GM12878 (cell line): ENCODE results near the gene PPP1R10. TPM values are rescaled to one million over a fixed set of nuclear protein-coding genes. Genes with fewer than 3 reads are reported as not detected.

Experiments used
- ATAC-seq: fragments of 200-7000 bp; cut with Tn5 transposase; 3 replicates; pipeline ENCODE4 v1.9.1; 2020; ENCODE audit warnings: mild to moderate bottlenecking, moderate library complexity
- BruUV-seq: library from RNA; stranded (reverse); fragments of 400-500 nt; replicated peaks from 2 replicates; lab custom pipeline; 2021; lab: Mats Ljungman, UMichigan
- CTCF ChIA-PET: fragments of 300-600 bp; sonication (Branson Sonifier 250); formaldehyde crosslinking; extraction: SDS; loops from one replicate; lab custom pipeline; 2021; ENCODE audit warnings: inconsistent platforms; lab: Yijun Ruan, JAX
- POLR2A ChIA-PET: fragments of 350-600 bp; formaldehyde crosslinking; extraction: SDS; loops from one replicate; lab custom pipeline; 2021; ENCODE audit warnings: inconsistent platforms; lab: Charles Lee
- RAD21 ChIA-PET: fragments of 300-600 bp; sonication (Branson Sonifier 250); formaldehyde crosslinking; loops from one replicate; lab custom pipeline; 2023; ENCODE audit warnings: antibody characterized with exemption; ENCODE audit not compliant: unreplicated experiment; lab: Charles Lee
- SMC1A ChIA-PET: fragments of 300-600 bp; sonication (Branson Sonifier 250); formaldehyde crosslinking; loops from one replicate; lab custom pipeline; 2023; ENCODE audit not compliant: unreplicated experiment, uncharacterized antibody; lab: Charles Lee
- DNase-seq: peaks from one replicate; pipeline ENCODE4 v3.0.0-alpha.2; 2011; ENCODE audit warnings: low read depth, low spot score
- FAIRE-seq: peaks from 3 replicates; lab custom pipeline; 2011; peaks lifted over from hg19 to GRCh38; lab: Jason Lieb, UNC
- H2AFZ ChIP-seq: 2 replicates; pipeline ENCODE4 v1.6.0; 2011; ENCODE audit warnings: low read depth, low read length, control low read depth; ENCODE audit not compliant: control insufficient read depth
- H3K27ac ChIP-seq: 2 replicates; pipeline ENCODE4 v1.5.1; 2011; ENCODE audit warnings: control low read depth; ENCODE audit not compliant: control insufficient read depth, insufficient read depth
- H3K27me3 ChIP-seq, 2 experiments: replicated peaks in 1 of 2; 2 replicates each; pipeline versions ENCODE4 v1.6.0 to v1.6.1; 2011; ENCODE audit warnings: low read length in 1 of 2; ENCODE audit not compliant: control insufficient read depth in 2 of 2, insufficient read depth in 2 of 2
- H3K36me3 ChIP-seq, 2 experiments: 2 replicates each; pipeline ENCODE4 v1.5.1; 2011; ENCODE audit warnings: low read length in 1 of 2; ENCODE audit not compliant: control insufficient read depth in 2 of 2, insufficient read depth in 2 of 2
- H3K4me1 ChIP-seq: 2 replicates; pipeline ENCODE4 v1.6.1; 2011; ENCODE audit warnings: mild to moderate bottlenecking, low read length, moderate library complexity, mixed read lengths; ENCODE audit not compliant: control insufficient read depth, insufficient read depth
- H3K4me2 ChIP-seq: 2 replicates; pipeline ENCODE4 v1.6.0; 2011; ENCODE audit warnings: control low read depth; ENCODE audit not compliant: control insufficient read depth, insufficient read depth
- H3K4me3 ChIP-seq: fragments of 200-600 bp; sonication (generic); 2 replicates; pipeline ENCODE4 v1.5.1; 2016
- H3K79me2 ChIP-seq: 2 replicates; pipeline ENCODE4 v1.6.0; 2011; ENCODE audit warnings: low read length; ENCODE audit not compliant: control insufficient read depth, insufficient read depth
- H3K9ac ChIP-seq: 2 replicates; pipeline ENCODE4 v1.8.0; 2011; ENCODE audit warnings: low read length, control low read depth, mixed read lengths; ENCODE audit not compliant: control insufficient read depth, insufficient read depth
- H3K9me3 ChIP-seq: replicated peaks from 3 replicates; pipeline ENCODE4 v1.5.1; 2011; ENCODE audit warnings: mild to moderate bottlenecking, low read length; ENCODE audit not compliant: control insufficient read depth, insufficient read depth
- H4K20me1 ChIP-seq: 2 replicates; pipeline ENCODE4 v1.6.0; 2011; ENCODE audit not compliant: control insufficient read depth, insufficient read depth
- BHLHE40 ChIP-seq, 2 experiments: fragments of 450-650 bp in 1 of 2; IDR thresholded peaks; 2 replicates each; pipeline ENCODE4 v1.6.1; 2011 to 2017; ENCODE audit warnings: low read depth in 2 of 2, borderline replicate concordance in 1 of 2, improper control_type of control experiment in 1 of 2, low read length in 1 of 2, mild to moderate bottlenecking in 1 of 2
- CBX3 ChIP-seq: fragments of 200-600 bp; sonication (generic); IDR thresholded peaks from 2 replicates; pipeline ENCODE4 v1.6.1; 2016; ENCODE audit warnings: low read depth, borderline replicate concordance
- EGR1 ChIP-seq, 2 experiments: IDR thresholded peaks; 1 replicate in 1 of 2; 2 replicates in 1 of 2; pipeline ENCODE4 v1.6.1; 2011 to 2012; ENCODE audit warnings: low read depth in 2 of 2, low read length in 2 of 2, borderline replicate concordance in 1 of 2, mild to moderate bottlenecking in 1 of 2, moderate library complexity in 1 of 2
- NFYB ChIP-seq: IDR thresholded peaks from 2 replicates; pipeline ENCODE4 v1.6.1; 2011; ENCODE audit warnings: low read depth, mild to moderate bottlenecking, low read length, improper control_type of control experiment, moderate library complexity; ENCODE audit not compliant: insufficient read depth
- NR2F1 ChIP-seq: fragments of 450-650 bp; conservative IDR thresholded peaks from 2 replicates; pipeline ENCODE4 v1.6.1; 2017; ENCODE audit warnings: mild to moderate bottlenecking
- PBX3 ChIP-seq: IDR thresholded peaks from 2 replicates; pipeline ENCODE4 v1.6.1; 2011; ENCODE audit warnings: mild to moderate bottlenecking, low read depth, low read length, moderate library complexity; ENCODE audit not compliant: insufficient replicate concordance
- POLR2A ChIP-seq: IDR thresholded peaks from 2 replicates; pipeline ENCODE4 v1.6.1; 2011; ENCODE audit warnings: low read depth, mild to moderate bottlenecking, low read length
- REST ChIP-seq: IDR thresholded peaks from 2 replicates; pipeline ENCODE4 v1.6.1; 2012; ENCODE audit warnings: mild to moderate bottlenecking, low read depth, low read length
- SP1 ChIP-seq: IDR thresholded peaks from one replicate; pipeline ENCODE4 v1.6.1; 2011; ENCODE audit warnings: low read depth, low read length
- SRF ChIP-seq, 2 experiments: IDR thresholded peaks; 2 replicates each; pipeline ENCODE4 v1.6.1; 2011; ENCODE audit warnings: low read depth in 2 of 2, low read length in 2 of 2, mild to moderate bottlenecking in 1 of 2, moderate library complexity in 1 of 2
- SUPT20H ChIP-seq: IDR thresholded peaks from 2 replicates; pipeline ENCODE4 v1.6.1; 2011; ENCODE audit warnings: low read depth, mild to moderate bottlenecking, low read length, moderate library complexity, borderline replicate concordance; ENCODE audit not compliant: control insufficient read depth
- SUZ12 ChIP-seq: fragments of 200-600 bp; sonication (generic); IDR thresholded peaks from one replicate; pipeline ENCODE4 v1.6.1; 2018; ENCODE audit warnings: antibody characterized with exemption, mild to moderate bottlenecking; ENCODE audit not compliant: unreplicated experiment
- ZZZ3 ChIP-seq: IDR thresholded peaks from 2 replicates; pipeline ENCODE4 v1.6.1; 2011; ENCODE audit warnings: low read depth; ENCODE audit not compliant: control insufficient read depth, insufficient read length
- WGBS: methylation state at CpG from one replicate; pipeline ENCODE4 v1.1.6; 2016; ENCODE audit warnings: low lambda C conversion rate; ENCODE audit not compliant: insufficient replicate concordance, insufficient coverage; ENCODE audit errors: missing lambda C conversion rate; 5-methylcytosine and 5-hydroxymethylcytosine counted together
- in situ Hi-C: fragments of 300-500 bp; cut with MboI; formaldehyde crosslinking; loops from 9 replicates; pipeline ENCODE4 v1.14.3; 2018; ENCODE audit warnings: mixed read lengths
- intact Hi-C: fragments of 100-400 bp; cut with micrococcal nuclease; formaldehyde crosslinking; loops from one replicate; pipeline ENCODE4 v1.14.2; 2022; ENCODE audit not compliant: unreplicated experiment
- polyA plus RNA-seq, 11 experiments: library from polyadenylated mRNA; depleted of rRNA in 4 of 11; unstranded in 6 of 11; stranded (reverse) in 5 of 11; fragments of >200 nt; fragmentation: Nextera tagmentation in 4 of 11; fragmentation: Illumina TruSeq in 1 of 11; extraction: Ambion mirVana in 4 of 11; extraction: Trizol in 1 of 11; gene quantifications; 1 replicate in 1 of 11; 2 replicates in 10 of 11; pipeline versions ENCODE4 v1.2.1 to v1.2.3, GENCODE V29; 2011 to 2016; ENCODE audit warnings: inconsistent platforms in 2 of 11, missing spikeins in 2 of 11, low read depth in 1 of 11
- total RNA-seq, 4 experiments: library from RNA; depleted of rRNA in 3 of 4; stranded (reverse); fragments of >200 nt in 3 of 4; fragmentation: Illumina TruSeq in 1 of 4; extraction: Trizol in 1 of 4; gene quantifications; 2 replicates each; pipeline versions ENCODE4 v1.2.1 to v1.2.3, GENCODE V29; 2013 to 2021
- TF ChIP-seq, protein P1 (sequence below): fragments of 450-650 bp; IDR thresholded peaks from 2 replicates; pipeline ENCODE4 v1.6.1; 2017; ENCODE audit warnings: mild to moderate bottlenecking, moderate library complexity
- TF ChIP-seq, protein P2 (sequence below): IDR thresholded peaks from 2 replicates; pipeline ENCODE4 v1.6.1; 2011; ENCODE audit warnings: low read depth, mild to moderate bottlenecking, low read length, moderate library complexity, borderline replicate concordance; ENCODE audit errors: extremely low read depth

PPP1R10 gene
- total and polyA plus RNA-seq, 10 of the 15 experiments (the other 5 are each of a cell fraction or from before 2014, with no cell fraction given) = 11.3 to 83.8 (median 41.2) TPM

- no peaks in the 10 kb centered on the region for H4K20me1 ChIP-seq
- no peak for ATAC-seq
- ChIA-PET SMC1A (interaction anchor here (1.5 to 1.8 kb wide), 2 partner anchors 22 to 33 kb away, joined by 3 to 4 read pairs; no protein-coding TSS in a partner anchor), POLR2A (no interaction called here), CTCF (interaction anchor here (0.7 to 1.6 kb wide), 4 partner anchors 19 to 73 kb away, joined by 3 to 5 read pairs (median 4); no protein-coding TSS in a partner anchor), RAD21 (no interaction called here)
- H3K9ac ChIP-seq = no peak overlapping the region
- no peak overlapping the region for H2AFZ ChIP-seq
- no peaks in the 10 kb centered on the region for H3K27me3 ChIP-seq
- H3K36me3 ChIP-seq = peaks cover 5% of the 10 kb centered on the region in 2 experiments; a peak in 3 of 4 replicates
- TF ChIP-seq SUZ12 = no peak
- TF ChIP-seq, protein P1, sequence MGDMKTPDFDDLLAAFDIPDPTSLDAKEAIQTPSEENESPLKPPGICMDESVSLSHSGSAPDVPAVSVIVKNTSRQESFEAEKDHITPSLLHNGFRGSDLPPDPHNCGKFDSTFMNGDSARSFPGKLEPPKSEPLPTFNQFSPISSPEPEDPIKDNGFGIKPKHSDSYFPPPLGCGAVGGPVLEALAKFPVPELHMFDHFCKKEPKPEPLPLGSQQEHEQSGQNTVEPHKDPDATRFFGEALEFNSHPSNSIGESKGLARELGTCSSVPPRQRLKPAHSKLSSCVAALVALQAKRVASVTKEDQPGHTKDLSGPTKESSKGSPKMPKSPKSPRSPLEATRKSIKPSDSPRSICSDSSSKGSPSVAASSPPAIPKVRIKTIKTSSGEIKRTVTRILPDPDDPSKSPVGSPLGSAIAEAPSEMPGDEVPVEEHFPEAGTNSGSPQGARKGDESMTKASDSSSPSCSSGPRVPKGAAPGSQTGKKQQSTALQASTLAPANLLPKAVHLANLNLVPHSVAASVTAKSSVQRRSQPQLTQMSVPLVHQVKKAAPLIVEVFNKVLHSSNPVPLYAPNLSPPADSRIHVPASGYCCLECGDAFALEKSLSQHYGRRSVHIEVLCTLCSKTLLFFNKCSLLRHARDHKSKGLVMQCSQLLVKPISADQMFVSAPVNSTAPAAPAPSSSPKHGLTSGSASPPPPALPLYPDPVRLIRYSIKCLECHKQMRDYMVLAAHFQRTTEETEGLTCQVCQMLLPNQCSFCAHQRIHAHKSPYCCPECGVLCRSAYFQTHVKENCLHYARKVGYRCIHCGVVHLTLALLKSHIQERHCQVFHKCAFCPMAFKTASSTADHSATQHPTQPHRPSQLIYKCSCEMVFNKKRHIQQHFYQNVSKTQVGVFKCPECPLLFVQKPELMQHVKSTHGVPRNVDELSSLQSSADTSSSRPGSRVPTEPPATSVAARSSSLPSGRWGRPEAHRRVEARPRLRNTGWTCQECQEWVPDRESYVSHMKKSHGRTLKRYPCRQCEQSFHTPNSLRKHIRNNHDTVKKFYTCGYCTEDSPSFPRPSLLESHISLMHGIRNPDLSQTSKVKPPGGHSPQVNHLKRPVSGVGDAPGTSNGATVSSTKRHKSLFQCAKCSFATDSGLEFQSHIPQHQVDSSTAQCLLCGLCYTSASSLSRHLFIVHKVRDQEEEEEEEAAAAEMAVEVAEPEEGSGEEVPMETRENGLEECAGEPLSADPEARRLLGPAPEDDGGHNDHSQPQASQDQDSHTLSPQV = no peak
- TF ChIP-seq EGR1 (IDR thresholded peaks at IDR 0.05; ENCODE audit: borderline replicate concordance in 1 of 2, low read depth in 2 of 2, low read length in 2 of 2) = no peak
- no peak for TF ChIP-seq REST
- TF ChIP-seq NFYB = no peak
- TF ChIP-seq POLR2A = no peak
- TF ChIP-seq, protein P2, sequence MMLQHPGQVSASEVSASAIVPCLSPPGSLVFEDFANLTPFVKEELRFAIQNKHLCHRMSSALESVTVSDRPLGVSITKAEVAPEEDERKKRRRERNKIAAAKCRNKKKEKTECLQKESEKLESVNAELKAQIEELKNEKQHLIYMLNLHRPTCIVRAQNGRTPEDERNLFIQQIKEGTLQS = no peak
- no peak for TF ChIP-seq ZZZ3
- no peak for TF ChIP-seq NR2F1
- TF ChIP-seq SUPT20H = no peak
- TF ChIP-seq BHLHE40 (IDR thresholded peaks at IDR 0.05; ENCODE audit: borderline replicate concordance in 1 of 2, low read depth in 2 of 2, low read length in 1 of 2) = no peak
- no peak for TF ChIP-seq SP1
- no peak for TF ChIP-seq CBX3
- no peak for TF ChIP-seq PBX3
- no peak for TF ChIP-seq SRF (IDR thresholded peaks at IDR 0.05; ENCODE audit: low read depth in 2 of 2, low read length in 2 of 2)
- no TSS peak for BruUV-seq
- no peak overlapping the region for H3K4me2 ChIP-seq
- H3K27ac ChIP-seq = no peak overlapping the region
- 100% methylated on average over 1 of the region's 1 CpG for WGBS
- intact Hi-C loops = no loop called here
- DNase-seq = no peak
- in situ Hi-C loops = no loop called here
- no peak for FAIRE-seq
- 0 out of 2 replicates have a peak, but pooled peaks cover 2% of the 10 kb centered on the region for H3K79me2 ChIP-seq
- no peak overlapping the region for H3K4me3 ChIP-seq
- no peaks in the 10 kb centered on the region for H3K4me1 ChIP-seq
- H3K9me3 ChIP-seq = no peaks in the 10 kb centered on the region
These were observed 52.9 kb downstream of the PPP1R10 start for GRCh38 chr6:30564114-30564513.
